ENCODE measurements around the gene AATF. TPM values are rescaled to one million over a fixed set of nuclear protein-coding genes. Genes with fewer than 3 reads are reported as not detected.

The AATF gene, protein sequence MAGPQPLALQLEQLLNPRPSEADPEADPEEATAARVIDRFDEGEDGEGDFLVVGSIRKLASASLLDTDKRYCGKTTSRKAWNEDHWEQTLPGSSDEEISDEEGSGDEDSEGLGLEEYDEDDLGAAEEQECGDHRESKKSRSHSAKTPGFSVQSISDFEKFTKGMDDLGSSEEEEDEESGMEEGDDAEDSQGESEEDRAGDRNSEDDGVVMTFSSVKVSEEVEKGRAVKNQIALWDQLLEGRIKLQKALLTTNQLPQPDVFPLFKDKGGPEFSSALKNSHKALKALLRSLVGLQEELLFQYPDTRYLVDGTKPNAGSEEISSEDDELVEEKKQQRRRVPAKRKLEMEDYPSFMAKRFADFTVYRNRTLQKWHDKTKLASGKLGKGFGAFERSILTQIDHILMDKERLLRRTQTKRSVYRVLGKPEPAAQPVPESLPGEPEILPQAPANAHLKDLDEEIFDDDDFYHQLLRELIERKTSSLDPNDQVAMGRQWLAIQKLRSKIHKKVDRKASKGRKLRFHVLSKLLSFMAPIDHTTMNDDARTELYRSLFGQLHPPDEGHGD
- total RNA-seq, result 10 to 100 TPM; 22.4 to 36.4 (median 32.4) TPM

GRCh38 chr17:36948717-36949460, at the start of gene AATF:
Gene AATF (plus strand): TSS chr17:36948954. CDS start chr17:36949126, 172 bp downstream.
- Histone ChIP-seq H3K36me3 (peaks cover 0 to 22% (median 7%) of the 10 kb centered on the region in 3 donors), H3K4me3 (peak within 1 kb of the TSS; percentile 75 to 98 (median 82)), H3K27ac (peak within 1 kb of the TSS; percentile 89 to 98 (median 90)), H3K9me3 (no peaks in the 10 kb centered on the region), H3K4me1 (peaks cover 0 to 40% (median 18%) of the 10 kb centered on the region in 3 donors), H3K27me3 (peaks cover 15 to 43% (median 32%) of the 10 kb centered on the region in 4 donors)
- no peak for TF ChIP-seq CTCF (IDR thresholded peaks at IDR 0.05)
- peak in 2 of 4 donors; percentile 60 to 84 for TF ChIP-seq POLR2A (IDR thresholded peaks at IDR 0.05)
- peak; percentile 81 for DNase-seq
- 0 to 1% methylated on average over 21 to 24 of the region's 90 CpGs for WGBS, 2 donors
- intact Hi-C loops (cut with DNase I), result no loop called here

- 59 to 66% methylated on average over 5 to 6 of the region's 7 CpGs for WGBS, 2 donors
- TF ChIP-seq CTCF (IDR thresholded peaks at IDR 0.05), result no peak
- no peak for TF ChIP-seq POLR2A (IDR thresholded peaks at IDR 0.05)
- H3K4me1 ChIP-seq, result no peaks in the 10 kb centered on the region
- H3K27ac ChIP-seq, result no peak overlapping the region
- no peaks in the 10 kb centered on the region for H3K9me3 ChIP-seq
- intact Hi-C loops (cut with DNase I), result no loop called here
- H3K36me3 ChIP-seq, result no peaks in the 10 kb centered on the region
- H3K4me3 ChIP-seq, result no peak overlapping the region
- no peak for DNase-seq
- H3K27me3 ChIP-seq, result peaks cover 0 to 75% (median 0%) of the 10 kb centered on the region in 4 donors
These were observed 49.2 kb upstream of the AATF start for GRCh38 chr17:36899250-36900159.

GRCh38 chr17:36900160-36900512, 48.6 kb upstream of the AATF start:
- DNase-seq, result no peak
- Histone ChIP-seq H3K4me3 (no peak overlapping the region), H3K4me1 (no peaks in the 10 kb centered on the region), H3K27ac (no peak overlapping the region), H3K27me3 (peaks cover 0 to 69% (median 0%) of the 10 kb centered on the region in 4 donors), H3K36me3 (no peaks in the 10 kb centered on the region), H3K9me3 (no peaks in the 10 kb centered on the region)
- WGBS, 2 donors, result 78 to 86% methylated on average over 3 to 6 of the region's 7 CpGs
- no peak for TF ChIP-seq POLR2A (IDR thresholded peaks at IDR 0.05)
- TF ChIP-seq CTCF (IDR thresholded peaks at IDR 0.05), result no peak
- intact Hi-C loops (cut with DNase I), result no loop called here

DNA sequence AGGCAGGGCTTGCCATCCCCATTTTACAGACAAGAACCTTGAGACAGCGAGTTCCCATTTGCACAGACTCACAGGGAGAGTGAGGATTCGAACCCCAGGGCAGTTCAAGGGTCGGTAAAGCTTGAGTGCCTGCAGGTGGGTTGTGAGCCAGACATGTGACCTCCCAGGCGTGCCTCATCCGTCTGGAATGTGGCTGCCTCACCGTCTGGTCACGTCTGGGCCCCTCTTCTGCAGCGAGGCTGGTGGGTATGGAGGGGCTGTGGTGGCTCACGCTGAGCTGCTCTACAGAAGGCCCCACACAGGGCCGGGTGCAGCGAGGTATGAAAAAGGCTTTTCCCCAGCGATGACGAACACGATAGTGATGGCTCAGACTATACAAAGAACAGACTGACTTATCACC, 47.2 kb upstream of the AATF start:
- H3K36me3 ChIP-seq, result no peaks in the 10 kb centered on the region
- H3K4me1 ChIP-seq, result no peaks in the 10 kb centered on the region
- no peak for TF ChIP-seq POLR2A (IDR thresholded peaks at IDR 0.05)
- no peak for TF ChIP-seq CTCF (IDR thresholded peaks at IDR 0.05)
- intact Hi-C loops (cut with DNase I), result no loop called here
- WGBS, 2 donors, result 50 to 63% methylated on average over 3 to 4 of the region's 14 CpGs
- no peaks in the 10 kb centered on the region for H3K9me3 ChIP-seq
- DNase-seq, result no peak
- no peak overlapping the region for H3K4me3 ChIP-seq
- no peak overlapping the region for H3K27ac ChIP-seq
- H3K27me3 ChIP-seq, result peaks cover 0 to 65% (median 0%) of the 10 kb centered on the region in 4 donors
